GM19455 (cell line): ENCODE results near the gene PCBP3.
"Not testable (repeated sequence)": the region's sequence is repeated elsewhere in the genome, so short reads cannot be mapped to it uniquely, and the experiment has no call there.

ENCODE experiments used
- ATAC-seq: cut with Tn5 transposase; IDR thresholded peaks from one replicate; pipeline ENCODE4 v1.9.1; 2021; ENCODE audit not compliant: unreplicated experiment

Gene PCBP3

GRCh38 chr21:45823100-45823681 is 179.7 kb downstream of the PCBP3 start:
- no peak for ATAC-seq

GRCh38 chr21:45824546-45825215 is 181.2 kb downstream of the PCBP3 start:
- no peak for ATAC-seq

DNA sequence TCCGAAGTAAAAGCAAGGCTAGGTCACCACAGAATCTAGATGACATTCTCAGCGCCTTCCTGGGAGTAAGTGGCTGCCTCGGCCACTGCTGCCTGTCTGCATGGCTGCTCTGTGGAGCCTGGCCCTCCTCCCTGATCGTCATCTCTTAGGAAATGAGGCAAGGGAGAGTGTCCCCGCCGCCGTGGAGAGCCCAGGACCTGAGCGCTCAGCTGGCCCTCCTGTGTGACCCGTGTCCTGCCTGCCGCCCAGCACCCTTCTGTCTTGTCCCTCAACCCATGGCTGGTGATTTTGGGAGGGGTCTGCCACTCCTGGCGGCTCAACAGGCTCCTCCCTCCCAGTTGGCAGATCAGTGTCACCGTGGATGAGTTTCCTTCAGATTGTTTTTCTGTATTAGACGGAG is 181.7 kb downstream of the PCBP3 start:
- no peak for ATAC-seq

GRCh38 chr21:45826676-45827301 is 183.3 kb downstream of the PCBP3 start:
- no peak for ATAC-seq

- no peak for ATAC-seq
These were observed 183.8 kb downstream of the PCBP3 start for GRCh38 chr21:45827302-45827692.

DNA sequence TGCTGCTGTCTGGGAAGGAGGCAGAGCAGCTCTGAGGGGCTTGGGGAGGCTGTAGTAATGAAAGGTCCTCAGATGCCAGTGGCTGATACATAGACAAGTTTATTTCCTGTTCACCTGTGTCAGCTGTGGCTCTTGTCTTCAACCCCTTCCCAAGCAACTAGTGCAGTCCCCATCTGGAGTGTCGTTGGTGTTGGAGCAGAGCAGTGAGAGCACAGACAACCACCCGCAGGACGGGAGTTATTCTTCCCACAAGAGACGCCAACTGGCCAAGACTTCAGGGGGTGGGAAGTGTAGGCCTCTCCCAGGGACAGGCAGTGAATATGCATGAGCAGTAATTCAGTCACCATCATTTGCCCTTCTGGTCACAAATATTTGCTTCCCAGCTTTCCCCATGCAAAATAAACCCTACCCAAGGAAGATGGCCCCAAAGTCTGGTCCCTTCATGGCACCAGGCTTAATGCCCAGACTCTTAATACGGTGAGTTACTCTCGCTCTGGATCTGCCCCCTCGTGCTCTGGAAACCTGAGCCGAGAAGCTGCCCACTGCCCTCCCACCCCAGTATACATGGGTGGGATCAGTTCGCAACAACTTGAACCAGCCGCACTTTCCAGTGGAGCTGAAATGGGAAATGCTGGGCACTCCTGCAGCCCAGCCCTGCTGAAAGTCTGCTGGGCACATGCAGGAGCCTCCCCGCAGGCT is 184.5 kb downstream of the PCBP3 start:
- ATAC-seq, result no peak

DNA sequence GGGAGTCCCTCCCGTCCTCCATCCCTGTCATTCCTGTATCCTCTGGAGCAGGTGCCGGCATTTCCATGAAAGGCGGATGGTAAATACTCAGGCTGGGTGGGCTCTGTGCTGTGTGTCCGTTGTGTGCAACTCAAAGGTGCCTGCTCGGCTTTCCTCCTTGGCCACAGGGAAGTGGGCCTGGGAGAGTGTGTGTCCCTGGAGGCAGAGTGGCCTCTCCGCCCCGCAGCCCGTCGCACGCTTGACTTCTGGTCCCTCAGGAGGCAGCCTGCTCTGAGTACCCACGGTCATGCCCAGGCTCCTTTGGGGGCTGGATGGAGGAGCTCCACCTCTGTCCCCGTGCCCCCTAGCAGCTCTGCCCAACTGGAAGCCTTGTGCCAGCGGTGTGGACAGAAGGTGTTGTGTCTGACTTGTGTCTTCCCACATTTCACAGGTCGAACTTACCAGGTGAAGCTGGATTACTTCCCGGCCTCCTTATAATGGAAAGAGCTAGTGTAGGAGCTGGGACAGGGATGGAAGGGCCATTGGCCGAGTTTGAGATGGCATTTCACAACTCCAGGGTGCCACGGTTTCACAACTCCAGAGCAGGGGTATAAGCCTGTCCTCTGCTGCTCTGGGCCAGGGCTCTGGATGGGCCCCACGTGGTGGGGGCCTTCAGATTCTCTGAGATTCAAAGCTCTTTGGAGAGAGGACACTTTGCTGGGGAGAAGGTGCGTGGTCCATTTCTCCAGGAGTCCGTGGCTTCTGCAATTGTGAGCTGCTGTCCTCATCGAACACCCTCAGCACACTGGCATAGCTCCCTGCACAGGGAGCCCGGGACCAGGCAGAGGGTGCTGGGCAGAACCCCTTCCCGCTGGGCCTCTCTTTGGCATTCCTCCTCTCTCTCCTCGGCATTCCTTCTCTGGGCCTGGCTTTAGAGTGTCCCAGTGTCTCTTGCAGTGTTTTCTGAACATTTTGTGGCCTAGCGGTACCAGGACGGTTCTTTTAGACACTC is 185.3 kb downstream of the PCBP3 start:
- no peak for ATAC-seq

DNA sequence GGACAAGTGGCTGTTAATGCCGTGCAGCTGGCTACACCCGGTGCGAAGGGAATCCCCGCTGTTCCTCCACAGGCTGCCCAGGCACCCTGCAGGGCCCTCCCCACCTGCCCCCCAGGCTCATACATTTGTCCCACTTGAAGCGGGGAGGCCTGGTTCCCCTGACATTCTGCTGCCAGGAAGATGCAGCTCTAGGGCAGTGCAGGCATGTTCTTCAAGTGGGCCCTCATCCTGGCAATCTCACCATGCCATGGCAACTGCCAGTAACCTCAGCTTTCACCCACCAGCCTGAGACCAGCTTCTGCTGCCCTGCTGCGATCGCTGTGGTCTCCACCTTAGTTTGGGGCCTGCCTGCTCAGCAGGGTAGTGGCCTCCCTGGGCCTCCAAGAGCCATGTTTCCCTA is 186.1 kb downstream of the PCBP3 start:
- ATAC-seq, result no peak

GRCh38 chr21:45830221-45830640 is 186.7 kb downstream of the PCBP3 start:
- no peak for ATAC-seq

GRCh38 chr21:45830720-45831366 is 187.3 kb downstream of the PCBP3 start:
- ATAC-seq, result no peak

GRCh38 chr21:45831991-45832740 is 188.6 kb downstream of the PCBP3 start:
- no peak for ATAC-seq

- not testable (repeated sequence) for ATAC-seq
These were observed 189.3 kb downstream of the PCBP3 start for GRCh38 chr21:45832741-45833235.

DNA sequence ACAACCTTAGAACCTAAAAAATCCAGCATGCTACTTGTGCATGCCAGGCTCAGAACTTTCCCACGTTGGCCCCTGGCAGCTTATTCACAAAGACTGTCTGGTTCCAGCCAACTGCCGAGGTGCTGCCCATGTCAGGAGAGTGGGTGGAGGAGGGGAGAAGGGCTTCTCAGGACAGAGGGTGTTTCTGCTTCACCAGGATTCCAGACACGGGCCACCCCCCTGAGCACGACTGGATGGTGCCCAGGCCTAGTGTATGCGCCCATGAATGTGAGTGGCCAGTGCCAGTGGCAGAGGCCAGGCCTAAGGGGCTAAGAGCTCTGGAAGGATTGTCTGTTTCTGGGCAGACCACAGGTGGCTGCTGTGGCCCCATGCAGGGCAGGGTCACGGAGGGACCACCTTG is 189.9 kb downstream of the PCBP3 start:
- ATAC-seq, result no peak

- ATAC-seq, result no peak
These were observed 190.6 kb downstream of the PCBP3 start for GRCh38 chr21:45834026-45834715.

- no peak for ATAC-seq
These were observed 191.3 kb downstream of the PCBP3 start for GRCh38 chr21:45834821-45835293.

DNA sequence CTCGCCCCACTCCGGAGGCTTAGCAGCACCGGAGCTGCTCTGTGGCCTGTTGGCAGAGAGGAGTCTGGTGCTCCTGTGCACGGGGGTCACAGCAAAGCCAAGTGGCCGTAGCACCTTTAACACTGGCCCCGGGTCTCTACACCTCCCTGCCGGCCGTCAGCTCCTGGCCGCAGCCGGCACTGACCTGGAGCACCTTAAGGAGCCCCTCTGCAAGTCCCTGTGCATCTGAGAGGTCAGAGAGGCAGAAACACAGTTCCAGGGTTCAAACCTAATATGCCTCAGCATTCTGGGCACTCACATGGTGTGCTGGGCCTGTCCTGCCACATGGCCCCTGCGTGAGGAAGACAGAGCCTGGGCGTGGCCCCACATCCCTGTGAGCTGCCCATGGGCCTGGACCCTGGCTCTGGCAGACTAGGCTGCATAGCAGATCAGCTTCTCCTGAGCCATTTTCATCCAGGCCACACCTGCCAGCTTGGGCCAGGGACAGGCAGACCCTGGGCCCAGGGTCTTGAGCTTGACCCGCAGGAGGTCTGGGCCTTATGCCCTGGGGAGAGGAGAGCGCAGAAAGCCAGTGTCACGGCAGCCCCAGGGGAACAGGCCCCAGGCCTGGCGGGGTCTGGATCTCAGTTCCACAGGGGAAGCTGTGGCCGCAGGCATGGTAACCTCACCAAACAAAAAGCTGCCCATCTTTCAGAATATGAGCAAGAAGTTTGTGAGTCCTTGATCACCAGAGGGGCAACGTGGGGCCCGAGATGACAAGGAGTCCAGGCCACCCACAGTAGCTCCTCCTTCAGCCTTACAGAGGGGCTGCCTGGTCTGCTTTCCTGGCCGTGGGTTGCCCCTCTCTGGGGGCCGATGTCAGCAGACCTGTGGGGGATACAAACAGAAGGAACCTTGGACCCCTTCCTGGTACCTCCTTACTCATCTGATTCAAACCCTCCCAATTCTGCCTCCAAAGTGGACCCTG is 192.1 kb downstream of the PCBP3 start:
- ATAC-seq, result no peak

DNA sequence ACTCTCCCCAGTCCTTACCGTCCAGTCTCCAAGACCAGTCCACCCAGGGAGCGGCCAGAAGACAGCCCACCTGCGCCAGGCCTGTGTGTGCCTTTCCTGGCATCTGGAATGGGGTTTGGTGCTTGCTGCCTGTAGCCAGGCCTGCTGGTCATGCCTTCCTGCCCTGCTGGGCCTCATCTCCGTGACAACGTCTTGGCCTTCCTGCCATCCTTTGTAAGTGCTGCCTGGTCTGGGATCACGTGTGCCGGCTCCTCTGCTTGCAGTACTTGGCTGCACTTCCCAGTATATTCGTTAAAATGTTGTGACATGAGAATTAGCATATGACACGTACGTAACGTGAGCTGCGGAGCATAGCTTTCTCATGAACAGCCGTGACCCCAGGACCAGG is 192.7 kb downstream of the PCBP3 start:
- ATAC-seq, result no peak
